GM23248 (cell line): ENCODE measurements around the gene LILRB3.

Experiments
- EZH2 ChIP-seq: fragments of 200-600 bp; sonication (generic); IDR thresholded peaks from 2 replicates; pipeline ENCODE4 v1.6.1; 2018; ENCODE audit warnings: antibody characterized with exemption, mild to moderate bottlenecking; ENCODE audit not compliant: insufficient read depth, poor library complexity, severe bottlenecking
- EZH2phosphoT487 ChIP-seq: fragments of 200-600 bp; sonication (generic); IDR thresholded peaks from 2 replicates; pipeline ENCODE4 v1.6.1; 2018; ENCODE audit warnings: antibody characterized with exemption, moderate library complexity, mild to moderate bottlenecking, low read depth; ENCODE audit not compliant: insufficient read depth

DNA sequence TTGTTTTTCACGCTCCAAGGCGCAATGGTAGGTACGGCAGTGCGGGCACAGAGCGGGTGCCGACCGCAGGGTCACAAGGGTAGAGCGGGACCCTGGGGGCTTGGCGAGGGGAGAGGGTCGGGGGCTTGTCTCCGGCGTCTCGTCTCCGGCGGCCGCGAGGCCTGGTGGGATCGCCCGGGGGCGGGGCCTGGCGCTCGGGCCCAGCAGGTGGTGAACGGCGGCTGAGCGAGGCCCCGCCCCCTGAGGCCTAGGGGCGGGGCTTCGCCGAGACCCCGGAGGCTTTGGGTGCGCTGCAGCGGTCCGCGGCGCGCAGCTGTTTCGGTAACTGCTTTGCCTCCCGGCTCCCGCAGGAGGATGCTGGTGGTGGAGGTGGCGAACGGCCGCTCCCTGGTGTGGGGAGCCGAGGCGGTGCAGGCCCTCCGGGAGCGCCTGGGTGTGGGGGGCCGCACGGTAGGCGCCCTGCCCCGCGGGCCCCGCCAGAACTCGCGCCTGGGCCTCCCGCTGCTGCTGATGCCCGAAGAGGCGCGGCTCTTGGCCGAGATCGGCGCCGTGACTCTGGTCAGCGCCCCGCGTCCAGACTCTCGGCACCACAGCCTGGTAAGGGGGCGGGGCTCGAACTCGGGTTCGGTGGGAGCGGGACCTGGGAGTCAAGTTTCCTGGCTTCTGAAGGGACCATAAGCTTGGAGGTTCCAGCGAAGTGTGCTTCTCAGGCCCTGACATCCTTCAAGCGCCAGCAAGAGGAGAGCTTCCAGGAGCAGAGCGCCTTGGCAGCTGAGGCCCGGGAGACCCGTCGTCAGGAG lies 31.6 kb downstream of the LILRB3 start, which contains the start of gene TSEN34:
- TF ChIP-seq EZH2phosphoT487: no peak
- TF ChIP-seq EZH2: no peak
